H1 (cell line): ENCODE data around the gene IL2RA. TPM values are rescaled to one million over a fixed set of nuclear protein-coding genes. Genes with fewer than 3 reads are reported as not detected.
A peak's percentile ranks its signal among the peaks of the same experiment; 100 is the strongest.

ENCODE experiments used
- CTCF ChIA-PET: fragments of 300-600 bp; sonication (Branson Sonifier 250); formaldehyde crosslinking; loops from one replicate; lab custom pipeline; 2021; ENCODE audit not compliant: partially characterized antibody; lab: Charles Lee
- POLR2A ChIA-PET: fragments of 300-600 bp; sonication (Branson Sonifier 250); formaldehyde crosslinking; loops from one replicate; lab custom pipeline; 2021; ENCODE audit warnings: inconsistent platforms; ENCODE audit not compliant: partially characterized antibody; lab: Charles Lee
- DNase-seq, 2 experiments: peaks; one replicate each; pipeline versions ENCODE4 v3.0.0 to v3.0.0-alpha.2; 2010 to 2022; ENCODE audit warnings: low spot score in 2 of 2, low read depth in 1 of 2, mixed read lengths in 1 of 2
- FAIRE-seq: peaks from 2 replicates; lab custom pipeline; 2011; peaks lifted over from hg19 to GRCh38; lab: Jason Lieb, UNC
- H2AFZ ChIP-seq: 2 replicates; pipeline ENCODE4 v1.8.1; 2012; ENCODE audit warnings: low read length, inconsistent platforms
- H2AK5ac ChIP-seq: 2 replicates; pipeline ENCODE4 v1.6.1; 2013; ENCODE audit warnings: low read depth, low read length
- H2BK120ac ChIP-seq: replicated peaks from 2 replicates; pipeline ENCODE3; 2013; ENCODE audit warnings: low read depth, low read length, inconsistent platforms
- H2BK12ac ChIP-seq: 2 replicates; pipeline ENCODE4 v1.6.1; 2013; ENCODE audit warnings: low read depth, low read length
- H2BK15ac ChIP-seq: 2 replicates; pipeline ENCODE4 v1.6.1; 2013; ENCODE audit warnings: low read length
- H2BK20ac ChIP-seq: 2 replicates; pipeline ENCODE4 v1.6.1; 2013; ENCODE audit warnings: low read length
- H2BK5ac ChIP-seq: 2 replicates; pipeline ENCODE4 v1.6.1; 2013; ENCODE audit warnings: low read depth, low read length
- H3K14ac ChIP-seq: 2 replicates; pipeline ENCODE4 v1.6.1; 2013; ENCODE audit warnings: inconsistent platforms; ENCODE audit not compliant: insufficient read length
- H3K18ac ChIP-seq: 2 replicates; pipeline ENCODE4 v1.6.1; 2013; ENCODE audit warnings: low read length; ENCODE audit errors: extremely low read depth
- H3K23ac ChIP-seq: 2 replicates; pipeline ENCODE4 v1.6.1; 2013; ENCODE audit warnings: inconsistent platforms; ENCODE audit not compliant: insufficient read length
- H3K23me2 ChIP-seq: 2 replicates; pipeline ENCODE4 v1.6.1; 2013; ENCODE audit warnings: low read depth, low read length
- H3K27ac ChIP-seq: 2 replicates; pipeline ENCODE4 v1.6.1; 2011; ENCODE audit warnings: low read depth, low read length, inconsistent platforms
- H3K27me3 ChIP-seq, 4 experiments: replicated peaks in 1 of 4; 1 replicate in 1 of 4; 2 replicates in 3 of 4; pipeline versions ENCODE4 v1.6.1 to v1.8.1; 2011 to 2013; ENCODE audit warnings: low read length in 3 of 4, mild to moderate bottlenecking in 3 of 4, inconsistent platforms in 2 of 4, mixed read lengths in 2 of 4, moderate library complexity in 1 of 4; ENCODE audit not compliant: control insufficient read depth in 3 of 4, insufficient read depth in 3 of 4; ENCODE audit errors: extremely low read depth in 1 of 4
- H3K36me3 ChIP-seq, 4 experiments: 2 replicates each; pipeline versions ENCODE4 v1.6.1 to v1.8.1; 2011 to 2013; ENCODE audit warnings: mild to moderate bottlenecking in 4 of 4, low read length in 3 of 4, moderate library complexity in 2 of 4, control low read depth in 1 of 4, inconsistent platforms in 1 of 4; ENCODE audit not compliant: insufficient read depth in 4 of 4, control insufficient read depth in 2 of 4
- H3K4ac ChIP-seq: replicated peaks from 2 replicates; pipeline ENCODE3; 2013; ENCODE audit warnings: low read length, low read depth, mixed read lengths, inconsistent platforms; ENCODE audit not compliant: insufficient read length
- H3K4me1 ChIP-seq, 4 experiments: replicated peaks in 1 of 4; 1 replicate in 1 of 4; 2 replicates in 3 of 4; pipeline versions ENCODE4 v1.6.1 to v1.8.1; 2011 to 2013; ENCODE audit warnings: low read length in 3 of 4, inconsistent platforms in 2 of 4, mixed read lengths in 1 of 4; ENCODE audit not compliant: insufficient read depth in 4 of 4, control insufficient read depth in 3 of 4
- H3K4me2 ChIP-seq, 2 experiments: 2 replicates each; pipeline versions ENCODE4 v1.6.1 to v1.8.1; 2011 to 2013; ENCODE audit warnings: low read depth in 2 of 2, low read length in 2 of 2, control low read depth in 1 of 2, inconsistent platforms in 1 of 2, mild to moderate bottlenecking in 1 of 2; ENCODE audit not compliant: insufficient read depth in 1 of 2
- H3K4me3 ChIP-seq, 4 experiments: fragments of 200-600, 300-600 bp in 1 of 4; sonication (generic), shearing (Covaris generic), sonication (Bioruptor Twin) in 1 of 4; 2 replicates each; pipeline versions ENCODE4 v1.5.1 to v1.8.1; 2011 to 2016; ENCODE audit warnings: low read length in 4 of 4, low read depth in 3 of 4, control low read depth in 2 of 4, inconsistent platforms in 2 of 4, mild to moderate bottlenecking in 2 of 4, mixed read lengths in 1 of 4, moderate library complexity in 1 of 4; ENCODE audit not compliant: insufficient read depth in 2 of 4; ENCODE audit errors: extremely low read depth in 1 of 4
- H3K56ac ChIP-seq: replicated peaks from 2 replicates; pipeline ENCODE3; 2013; ENCODE audit warnings: low read depth, mild to moderate bottlenecking, mixed read lengths, low read length, inconsistent platforms; ENCODE audit not compliant: insufficient read length
- H3K79me1 ChIP-seq: 2 replicates; pipeline ENCODE4 v1.6.1; 2013; ENCODE audit warnings: low read depth, low read length, control low read depth
- H3K79me2 ChIP-seq, 2 experiments: 2 replicates each; pipeline versions ENCODE4 v1.6.1 to v1.8.1; 2012 to 2013; ENCODE audit warnings: low read length in 2 of 2, mild to moderate bottlenecking in 2 of 2, inconsistent platforms in 1 of 2; ENCODE audit not compliant: insufficient read depth in 2 of 2, control insufficient read depth in 1 of 2
- H3K9ac ChIP-seq, 4 experiments: replicated peaks in 1 of 4; 1 replicate in 1 of 4; 2 replicates in 3 of 4; pipeline versions ENCODE4 v1.6.1 to v1.8.1; 2011 to 2013; ENCODE audit warnings: low read depth in 3 of 4, low read length in 3 of 4, control low read depth in 2 of 4, mild to moderate bottlenecking in 2 of 4, moderate library complexity in 2 of 4, inconsistent platforms in 1 of 4; ENCODE audit errors: extremely low read depth in 1 of 4
- H3K9me3 ChIP-seq, 2 experiments: 2 replicates each; pipeline versions ENCODE4 v1.6.1 to v1.8.1; 2012 to 2013; ENCODE audit warnings: mild to moderate bottlenecking in 2 of 2, moderate library complexity in 2 of 2, control low read depth in 1 of 2, inconsistent platforms in 1 of 2, low read depth in 1 of 2, low read length in 1 of 2, mixed read lengths in 1 of 2; ENCODE audit not compliant: insufficient read depth in 2 of 2
- H4K20me1 ChIP-seq, 2 experiments: replicated peaks in 1 of 2; 2 replicates each; pipeline versions ENCODE3 to v1.8.1; 2011 to 2013; ENCODE audit warnings: inconsistent platforms in 2 of 2, low read length in 2 of 2, mild to moderate bottlenecking in 1 of 2; ENCODE audit not compliant: insufficient read depth in 2 of 2, control insufficient read depth in 1 of 2
- H4K5ac ChIP-seq: 2 replicates; pipeline ENCODE4 v1.6.1; 2013; ENCODE audit warnings: low read length, low read depth, mixed read lengths, inconsistent platforms; ENCODE audit not compliant: insufficient read length
- H4K8ac ChIP-seq: 2 replicates; pipeline ENCODE4 v1.8.0; 2013; ENCODE audit warnings: mild to moderate bottlenecking, moderate library complexity, low read length, inconsistent platforms; ENCODE audit not compliant: insufficient read depth; ENCODE audit errors: extremely low read depth
- H4K91ac ChIP-seq: replicated peaks from 2 replicates; pipeline ENCODE3; 2013; ENCODE audit warnings: low read length, mixed read lengths, inconsistent platforms; ENCODE audit not compliant: insufficient read length
- KDM1A ChIP-seq: fragments of 200-600, 300-600 bp; sonication (generic); IDR thresholded peaks from 2 replicates; pipeline ENCODE4 v1.7.1; 2016; ENCODE audit warnings: mild to moderate bottlenecking, low read length, borderline replicate concordance
- NANOG ChIP-seq: IDR thresholded peaks from 2 replicates; pipeline ENCODE4 v1.6.1; 2011; ENCODE audit warnings: low read length, low read depth, mild to moderate bottlenecking, inconsistent platforms; ENCODE audit not compliant: insufficient read depth, poor library complexity, severe bottlenecking
- POU5F1 ChIP-seq: IDR thresholded peaks from 2 replicates; pipeline ENCODE4 v1.6.1; 2011; ENCODE audit warnings: low read depth, mild to moderate bottlenecking, low read length, moderate library complexity
- RAD21 ChIP-seq, 2 experiments: IDR thresholded peaks in 1 of 2; conservative IDR thresholded peaks in 1 of 2; 2 replicates each; pipeline ENCODE4 v1.6.1; 2011; ENCODE audit warnings: low read depth in 2 of 2, low read length in 2 of 2, improper control_type of control experiment in 1 of 2, inconsistent platforms in 1 of 2, mild to moderate bottlenecking in 1 of 2, moderate library complexity in 1 of 2
- RNF2 ChIP-seq: fragments of 200-900, 300-1000 bp; sonication (generic); IDR thresholded peaks from 2 replicates; pipeline ENCODE4 v1.7.1; 2016; ENCODE audit warnings: borderline replicate concordance, low read depth, mild to moderate bottlenecking, antibody characterized with exemption, low read length; ENCODE audit not compliant: poor library complexity, severe bottlenecking; ENCODE audit errors: missing control alignments
- SIX5 ChIP-seq: IDR thresholded peaks from 2 replicates; pipeline ENCODE4 v1.6.1; 2011; ENCODE audit warnings: mild to moderate bottlenecking, low read depth, low read length
- SP2 ChIP-seq: IDR thresholded peaks from 2 replicates; pipeline ENCODE4 v1.6.1; 2012; ENCODE audit warnings: mild to moderate bottlenecking, low read length, inconsistent platforms
- TEAD4 ChIP-seq: IDR thresholded peaks from 2 replicates; pipeline ENCODE4 v1.6.1; 2012; ENCODE audit warnings: low read depth, low read length, inconsistent platforms, mixed read lengths
- YY1 ChIP-seq: IDR thresholded peaks from 2 replicates; pipeline ENCODE4 v1.6.1; 2011; ENCODE audit warnings: low read depth, mild to moderate bottlenecking, low read length
- ZNF274 ChIP-seq: IDR thresholded peaks from 2 replicates; pipeline ENCODE4 v1.7.0; 2012; ENCODE audit warnings: low read length, borderline replicate concordance; ENCODE audit errors: extremely low read depth
- WGBS, 2 experiments: shearing (Covaris generic) in 1 of 2; methylation state at CpG; one replicate each; pipeline versions ENCODE4 v1.1.6 to v1.1.7; 2013 to 2015; ENCODE audit warnings: low lambda C conversion rate in 2 of 2, mixed read lengths in 2 of 2, inconsistent platforms in 1 of 2, low coverage in 1 of 2, missing lambda C conversion rate in 1 of 2; ENCODE audit not compliant: insufficient replicate concordance in 2 of 2, insufficient coverage in 1 of 2, insufficient read length in 1 of 2; ENCODE audit errors: extremely low coverage in 1 of 2, missing lambda C conversion rate in 1 of 2; 5-methylcytosine and 5-hydroxymethylcytosine counted together
- polyA plus RNA-seq, 7 experiments: library from polyadenylated mRNA; depleted of rRNA in 3 of 7; stranded (reverse) in 5 of 7; unstranded in 2 of 7; fragments of >200 nt in 5 of 7; fragments of 200-250 nt in 2 of 7; gene quantifications; 1 replicate in 5 of 7; 2 replicates in 1 of 7; 4 replicates in 1 of 7; pipeline versions ENCODE4 v1.2.1 to v1.2.3, GENCODE V29; 2011 to 2013; ENCODE audit warnings: missing spikeins in 2 of 7, mixed read lengths in 2 of 7
- total RNA-seq: library from RNA; stranded (reverse); fragmentation: NEBNext Ultra II Directional; extraction: Animal tissue kit (Norgen Biotek cat#: 25700); gene quantifications from 2 replicates; pipeline ENCODE4 v1.2.1, GENCODE V29; 2021
- TF ChIP-seq, protein P1 (sequence below): IDR thresholded peaks from 2 replicates; pipeline ENCODE4 v1.6.1; 2012; ENCODE audit warnings: inconsistent platforms

Gene IL2RA
- total and polyA plus RNA-seq, 2 of the 8 experiments (the other 6 are each of a cell fraction or from before 2014, with no cell fraction given) = not detected

DNA sequence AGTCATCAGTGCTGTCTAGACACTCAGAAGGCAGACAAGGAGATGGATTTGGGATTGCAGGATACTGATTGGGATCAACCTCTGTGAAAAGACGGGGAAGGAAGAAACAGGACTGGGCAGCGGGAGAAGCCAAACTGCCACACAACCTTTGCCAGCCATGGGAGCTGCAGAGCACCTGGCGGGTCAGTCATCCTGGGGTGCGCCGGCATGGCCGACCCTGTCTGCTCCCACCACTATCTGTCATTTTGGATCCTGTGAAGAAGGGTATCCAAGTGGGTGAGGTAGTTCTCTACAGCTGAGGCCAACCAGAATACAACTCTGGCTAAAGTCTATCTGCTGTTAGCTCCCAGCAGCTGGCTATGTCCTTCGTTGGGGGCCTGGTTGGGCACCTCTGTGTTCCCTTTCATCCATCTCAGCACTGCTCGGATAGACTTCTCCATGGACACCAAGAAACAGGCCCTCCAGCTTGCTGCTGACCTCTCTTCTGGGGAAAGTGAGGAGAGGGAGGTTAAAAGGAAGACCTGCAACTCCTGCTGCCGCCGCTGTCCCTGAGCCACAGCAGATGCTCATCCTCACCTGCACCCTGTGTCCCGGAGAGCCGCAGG is 15.0 kb upstream of the IL2RA start:
- DNase-seq = no peak
- POLR2A ChIA-PET = interaction anchor here (1.1 kb wide), 1 partner anchor 9 kb away, joined by 3 read pairs; no protein-coding TSS in a partner anchor
- Histone ChIP-seq H3K79me2 (no peaks in the 10 kb centered on the region), H3K9me3 (no peaks in the 10 kb centered on the region), H3K14ac (no peak overlapping the region), H3K4me1 (no peaks in the 10 kb centered on the region), H2AK5ac (no peak overlapping the region), H2BK5ac (no peak overlapping the region), H2BK15ac (no peak overlapping the region), H3K23me2 (no peaks in the 10 kb centered on the region), H3K56ac (no peak overlapping the region)
- 84% methylated on average over 12 of the region's 12 CpGs; no CpG with 5 or more reads in 1 of the 2 experiments for WGBS, 2 experiments
- no peak for TF ChIP-seq NANOG
- no peak for TF ChIP-seq SIX5
- TF ChIP-seq KDM1A = no peak
- no peak for TF ChIP-seq YY1
- no peak for TF ChIP-seq TEAD4
- no peak for TF ChIP-seq RAD21 (IDR thresholded peaks at IDR 0.05 in 1 of 2, conservative IDR thresholded peaks at IDR 0.05 in 1 of 2; ENCODE audit: low read depth in 2 of 2, low read length in 2 of 2)
- no peak for TF ChIP-seq ZNF274
- TF ChIP-seq, protein P1, sequence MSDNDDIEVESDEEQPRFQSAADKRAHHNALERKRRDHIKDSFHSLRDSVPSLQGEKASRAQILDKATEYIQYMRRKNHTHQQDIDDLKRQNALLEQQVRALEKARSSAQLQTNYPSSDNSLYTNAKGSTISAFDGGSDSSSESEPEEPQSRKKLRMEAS = no peak
- TF ChIP-seq SP2 = no peak
- no peak for TF ChIP-seq POU5F1
- TF ChIP-seq RNF2 = no peak
- TF ChIP-seq, all 59 proteins: peak for 0
- Histone ChIP-seq H3K36me3 (no peaks in the 10 kb centered on the region), H3K27ac (no peak overlapping the region), H3K9ac (no peak overlapping the region), H3K4ac (no peak overlapping the region), H3K18ac (no peak overlapping the region), H3K4me3 (no peak overlapping the region), H2BK20ac (no peak overlapping the region), H2BK120ac (no peak overlapping the region), H2BK12ac (no peak overlapping the region), H4K91ac (no peak overlapping the region), H4K8ac (peak overlapping the region; percentile 5; the same call in 1 of the 2 replicates), H3K4me2 (no peak overlapping the region), H4K5ac (no peak overlapping the region), H4K20me1 (no peaks in the 10 kb centered on the region), H2AFZ (no peak overlapping the region), H3K23ac (no peak overlapping the region), H3K79me1 (no peaks in the 10 kb centered on the region), H3K27me3 (no peaks in the 10 kb centered on the region)
- CTCF ChIA-PET = interaction anchor here (0.9 to 2.3 kb wide), 5 partner anchors 9 to 114 kb away, joined by 3 to 7 read pairs (median 4); no protein-coding TSS in a partner anchor
- no peak for FAIRE-seq
